HepG2 (cell line): Measurements from ENCODE around the gene TCF7L2. TPM values are rescaled to one million over a fixed set of nuclear protein-coding genes. Genes with fewer than 3 reads are reported as not detected.

Experiments
- AHR ChIP-seq: IDR thresholded peaks from 2 replicates; pipeline ENCODE4 v1.6.1; 2018; ENCODE audit warnings: missing genetic modification reagents, missing compliant biosample characterization
- ATRX ChIP-seq: sonication (generic); formaldehyde crosslinking; IDR thresholded peaks from 2 replicates; pipeline ENCODE4 v1.4.0; 2020; ENCODE audit warnings: missing genetic modification reagents, borderline replicate concordance
- BRD4 ChIP-seq: sonication (generic); formaldehyde crosslinking; IDR thresholded peaks from 2 replicates; pipeline ENCODE4 v1.4.0; 2020; ENCODE audit warnings: missing genetic modification reagents
- KDM4B ChIP-seq: sonication (generic); formaldehyde crosslinking; IDR thresholded peaks from 2 replicates; pipeline ENCODE4 v1.4.0; 2020; ENCODE audit warnings: missing genetic modification reagents
- MED13 ChIP-seq: sonication (generic); formaldehyde crosslinking; IDR thresholded peaks from 2 replicates; pipeline ENCODE4 v1.5.0; 2020; ENCODE audit warnings: missing genetic modification reagents
- RFX1 ChIP-seq: fragments of 450-650 bp; IDR thresholded peaks from 2 replicates; pipeline ENCODE4 v1.6.1; 2017
- TMF1 ChIP-seq: sonication (generic); formaldehyde crosslinking; IDR thresholded peaks from 2 replicates; pipeline ENCODE4 v1.8.1; 2022; ENCODE audit warnings: low read depth, missing genetic modification reagents
- ZNF432 ChIP-seq: sonication (generic); formaldehyde crosslinking; IDR thresholded peaks from 2 replicates; pipeline ENCODE4 v1.5.0; 2020; ENCODE audit warnings: missing genetic modification reagents, mild to moderate bottlenecking, borderline replicate concordance
- ZNF572 ChIP-seq: sonication (generic); formaldehyde crosslinking; IDR thresholded peaks from 2 replicates; pipeline ENCODE4 v1.5.1; 2020; ENCODE audit warnings: mild to moderate bottlenecking, missing genetic modification reagents
- ZNF607 ChIP-seq: sonication (generic); formaldehyde crosslinking; IDR thresholded peaks from 2 replicates; pipeline ENCODE4 v1.5.1; 2020; ENCODE audit warnings: missing genetic modification reagents, mild to moderate bottlenecking, borderline replicate concordance
- ZNF792 ChIP-seq: IDR thresholded peaks from 2 replicates; pipeline ENCODE4 v1.6.1; 2016
- ZNF850 ChIP-seq: sonication (generic); formaldehyde crosslinking; conservative IDR thresholded peaks from 2 replicates; pipeline ENCODE4 v1.9.0; 2021; ENCODE audit warnings: mild to moderate bottlenecking, missing genetic modification reagents
- polyA plus RNA-seq, 8 experiments: library from polyadenylated mRNA; depleted of rRNA in 3 of 8; stranded (reverse) in 7 of 8; unstranded in 1 of 8; fragments of >200 nt; fragmentation: Illumina TruSeq in 4 of 8; extraction: Trizol in 4 of 8; gene quantifications; 2 replicates each; pipeline versions ENCODE4 v1.2.1 to v1.2.3, GENCODE V29; 2011 to 2016; ENCODE audit warnings: low read depth in 4 of 8, missing spikeins in 1 of 8, mixed read lengths in 1 of 8; ENCODE audit not compliant: insufficient read depth in 1 of 8
- total RNA-seq, 5 experiments: library from RNA; depleted of rRNA; stranded (reverse); fragments of >200 nt; fragmentation: Illumina TruSeq; extraction: Trizol; gene quantifications; 2 replicates each; pipeline ENCODE4 v1.2.3, GENCODE V29; 2016; ENCODE audit warnings: low read depth in 1 of 5
- TF ChIP-seq, protein P1 (sequence below): sonication (generic); formaldehyde crosslinking; IDR thresholded peaks from 2 replicates; pipeline ENCODE4 v1.5.1; 2020; ENCODE audit warnings: mild to moderate bottlenecking, missing genetic modification reagents, borderline replicate concordance
- TF ChIP-seq, protein P2 (sequence below): IDR thresholded peaks from 2 replicates; pipeline ENCODE4 v1.6.1; 2016; ENCODE audit warnings: low read depth, missing genetic modification reagents, missing compliant biosample characterization
- TF ChIP-seq, protein P3 (sequence below): sonication (generic); formaldehyde crosslinking; IDR thresholded peaks from 2 replicates; pipeline ENCODE4 v1.4.0; 2020; ENCODE audit warnings: mild to moderate bottlenecking, missing genetic modification reagents
- TF ChIP-seq, protein P4 (sequence below): sonication (generic); formaldehyde crosslinking; IDR thresholded peaks from 2 replicates; pipeline ENCODE4 v1.8.1; 2023; ENCODE audit warnings: mild to moderate bottlenecking, inconsistent platforms, moderate library complexity, missing genetic modification reagents, borderline replicate concordance

TCF7L2 gene
- total and polyA plus RNA-seq, 2 of the 13 experiments (the other 11 are each of a cell fraction or from before 2014, with no cell fraction given), result 3.9 to 13.7 TPM

DNA sequence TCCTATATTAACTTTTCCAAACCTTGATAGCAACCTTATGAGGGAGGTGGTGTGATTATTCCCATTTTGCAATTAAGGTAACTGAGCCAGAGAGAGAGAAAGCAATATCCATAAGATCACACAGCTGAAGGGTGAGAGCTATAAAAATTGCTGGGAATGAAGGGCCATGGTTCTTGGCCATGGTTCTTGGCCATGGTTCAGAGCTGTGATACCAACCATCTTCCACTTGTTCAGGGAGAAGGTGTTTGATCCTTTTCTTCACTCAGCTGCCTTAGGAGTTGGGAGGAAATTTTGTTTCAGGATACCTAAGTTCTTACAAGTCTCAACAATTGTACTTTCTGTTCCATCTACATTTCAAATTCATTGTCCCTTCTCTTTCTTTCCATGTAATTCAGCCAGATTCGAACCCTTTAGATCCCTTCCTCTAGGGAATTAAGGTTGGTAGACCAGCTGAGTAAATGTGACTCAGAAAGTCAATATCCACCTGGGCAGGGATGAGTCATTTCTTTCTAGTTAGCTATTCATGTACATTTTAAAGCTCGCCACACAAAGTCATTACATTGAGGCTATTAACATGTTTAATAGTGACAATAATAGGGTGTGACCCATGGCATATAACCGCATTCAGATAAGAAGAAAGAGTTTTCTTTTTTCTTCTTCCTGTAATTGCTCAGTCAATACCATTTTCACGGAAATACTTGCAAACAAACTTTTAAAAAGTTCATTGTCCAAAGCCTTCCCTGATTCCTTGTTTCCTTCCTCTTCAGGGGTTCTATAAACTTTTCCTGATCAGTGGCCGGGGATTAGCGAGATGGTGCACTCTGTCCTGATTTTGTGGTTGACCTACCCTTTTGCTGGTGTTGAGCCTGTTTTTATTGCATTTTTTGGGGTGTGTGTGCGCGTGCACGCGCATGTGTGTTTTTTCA, 143.4 kb downstream of the TCF7L2 start (continued):
- TF ChIP-seq, protein P1, sequence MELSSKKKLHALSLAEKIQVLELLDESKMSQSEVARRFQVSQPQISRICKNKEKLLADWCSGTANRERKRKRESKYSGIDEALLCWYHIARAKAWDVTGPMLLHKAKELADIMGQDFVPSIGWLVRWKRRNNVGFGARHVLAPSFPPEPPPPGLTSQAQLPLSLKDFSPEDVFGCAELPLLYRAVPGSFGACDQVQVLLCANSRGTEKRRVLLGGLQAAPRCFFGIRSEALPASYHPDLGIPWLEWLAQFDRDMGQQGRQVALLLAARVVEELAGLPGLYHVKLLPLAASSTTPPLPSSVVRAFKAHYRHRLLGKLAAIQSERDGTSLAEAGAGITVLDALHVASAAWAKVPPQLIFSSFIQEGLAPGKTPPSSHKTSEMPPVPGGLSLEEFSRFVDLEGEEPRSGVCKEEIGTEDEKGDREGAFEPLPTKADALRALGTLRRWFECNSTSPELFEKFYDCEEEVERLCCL, result no peak
- TF ChIP-seq ZNF432 (CRISPR knock-in tag) (no peak), MED13 (CRISPR knock-in tag) (no peak), BRD4 (CRISPR knock-in tag) (no peak), AHR (CRISPR knock-in tag) (no peak), KDM4B (CRISPR knock-in tag) (no peak), ZNF792 (CRISPR knock-in tag) (no peak), TMF1 (CRISPR knock-in tag) (no peak), ZNF572 (CRISPR knock-in tag) (no peak), ATRX (CRISPR knock-in tag) (no peak), RFX1 (no peak), ZNF850 (CRISPR knock-in tag) (no peak), ZNF607 (CRISPR knock-in tag) (no peak)
- TF ChIP-seq, protein P2, sequence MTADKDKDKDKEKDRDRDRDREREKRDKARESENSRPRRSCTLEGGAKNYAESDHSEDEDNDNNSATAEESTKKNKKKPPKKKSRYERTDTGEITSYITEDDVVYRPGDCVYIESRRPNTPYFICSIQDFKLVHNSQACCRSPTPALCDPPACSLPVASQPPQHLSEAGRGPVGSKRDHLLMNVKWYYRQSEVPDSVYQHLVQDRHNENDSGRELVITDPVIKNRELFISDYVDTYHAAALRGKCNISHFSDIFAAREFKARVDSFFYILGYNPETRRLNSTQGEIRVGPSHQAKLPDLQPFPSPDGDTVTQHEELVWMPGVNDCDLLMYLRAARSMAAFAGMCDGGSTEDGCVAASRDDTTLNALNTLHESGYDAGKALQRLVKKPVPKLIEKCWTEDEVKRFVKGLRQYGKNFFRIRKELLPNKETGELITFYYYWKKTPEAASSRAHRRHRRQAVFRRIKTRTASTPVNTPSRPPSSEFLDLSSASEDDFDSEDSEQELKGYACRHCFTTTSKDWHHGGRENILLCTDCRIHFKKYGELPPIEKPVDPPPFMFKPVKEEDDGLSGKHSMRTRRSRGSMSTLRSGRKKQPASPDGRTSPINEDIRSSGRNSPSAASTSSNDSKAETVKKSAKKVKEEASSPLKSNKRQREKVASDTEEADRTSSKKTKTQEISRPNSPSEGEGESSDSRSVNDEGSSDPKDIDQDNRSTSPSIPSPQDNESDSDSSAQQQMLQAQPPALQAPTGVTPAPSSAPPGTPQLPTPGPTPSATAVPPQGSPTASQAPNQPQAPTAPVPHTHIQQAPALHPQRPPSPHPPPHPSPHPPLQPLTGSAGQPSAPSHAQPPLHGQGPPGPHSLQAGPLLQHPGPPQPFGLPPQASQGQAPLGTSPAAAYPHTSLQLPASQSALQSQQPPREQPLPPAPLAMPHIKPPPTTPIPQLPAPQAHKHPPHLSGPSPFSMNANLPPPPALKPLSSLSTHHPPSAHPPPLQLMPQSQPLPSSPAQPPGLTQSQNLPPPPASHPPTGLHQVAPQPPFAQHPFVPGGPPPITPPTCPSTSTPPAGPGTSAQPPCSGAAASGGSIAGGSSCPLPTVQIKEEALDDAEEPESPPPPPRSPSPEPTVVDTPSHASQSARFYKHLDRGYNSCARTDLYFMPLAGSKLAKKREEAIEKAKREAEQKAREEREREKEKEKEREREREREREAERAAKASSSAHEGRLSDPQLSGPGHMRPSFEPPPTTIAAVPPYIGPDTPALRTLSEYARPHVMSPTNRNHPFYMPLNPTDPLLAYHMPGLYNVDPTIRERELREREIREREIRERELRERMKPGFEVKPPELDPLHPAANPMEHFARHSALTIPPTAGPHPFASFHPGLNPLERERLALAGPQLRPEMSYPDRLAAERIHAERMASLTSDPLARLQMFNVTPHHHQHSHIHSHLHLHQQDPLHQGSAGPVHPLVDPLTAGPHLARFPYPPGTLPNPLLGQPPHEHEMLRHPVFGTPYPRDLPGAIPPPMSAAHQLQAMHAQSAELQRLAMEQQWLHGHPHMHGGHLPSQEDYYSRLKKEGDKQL (CRISPR knock-in tag), result peak; percentile 87; the same call in 1 of the 2 replicates
- TF ChIP-seq, protein P3, sequence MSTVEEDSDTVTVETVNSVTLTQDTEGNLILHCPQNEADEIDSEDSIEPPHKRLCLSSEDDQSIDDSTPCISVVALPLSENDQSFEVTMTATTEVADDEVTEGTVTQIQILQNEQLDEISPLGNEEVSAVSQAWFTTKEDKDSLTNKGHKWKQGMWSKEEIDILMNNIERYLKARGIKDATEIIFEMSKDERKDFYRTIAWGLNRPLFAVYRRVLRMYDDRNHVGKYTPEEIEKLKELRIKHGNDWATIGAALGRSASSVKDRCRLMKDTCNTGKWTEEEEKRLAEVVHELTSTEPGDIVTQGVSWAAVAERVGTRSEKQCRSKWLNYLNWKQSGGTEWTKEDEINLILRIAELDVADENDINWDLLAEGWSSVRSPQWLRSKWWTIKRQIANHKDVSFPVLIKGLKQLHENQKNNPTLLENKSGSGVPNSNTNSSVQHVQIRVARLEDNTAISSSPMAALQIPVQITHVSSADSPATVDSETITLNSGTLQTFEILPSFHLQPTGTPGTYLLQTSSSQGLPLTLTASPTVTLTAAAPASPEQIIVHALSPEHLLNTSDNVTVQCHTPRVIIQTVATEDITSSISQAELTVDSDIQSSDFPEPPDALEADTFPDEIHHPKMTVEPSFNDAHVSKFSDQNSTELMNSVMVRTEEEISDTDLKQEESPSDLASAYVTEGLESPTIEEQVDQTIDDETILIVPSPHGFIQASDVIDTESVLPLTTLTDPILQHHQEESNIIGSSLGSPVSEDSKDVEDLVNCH (CRISPR knock-in tag), result no peak
- TF ChIP-seq, protein P4, sequence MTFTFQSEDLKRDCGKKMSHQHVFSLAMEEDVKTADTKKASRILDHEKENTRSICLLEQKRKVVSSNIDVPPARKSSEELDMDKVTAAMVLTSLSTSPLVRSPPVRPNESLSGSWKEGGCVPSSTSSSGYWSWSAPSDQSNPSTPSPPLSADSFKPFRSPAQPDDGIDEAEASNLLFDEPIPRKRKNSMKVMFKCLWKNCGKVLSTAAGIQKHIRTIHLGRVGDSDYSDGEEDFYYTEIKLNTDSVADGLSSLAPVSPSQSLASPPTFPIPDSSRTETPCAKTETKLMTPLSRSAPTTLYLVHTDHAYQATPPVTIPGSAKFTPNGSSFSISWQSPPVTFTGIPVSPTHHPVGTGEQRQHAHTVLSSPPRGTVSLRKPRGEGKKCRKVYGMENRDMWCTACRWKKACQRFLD (CRISPR knock-in tag), result no peak
